Heart left ventricle (tissue), 13 donors: ENCODE data around the gene CRYBG3.

Experiments used
- CTCF ChIP-seq, 12 donors: fragments of 200-600 bp; sonication (generic) in 4 of 12; IDR thresholded peaks; one replicate each; pipeline versions ENCODE4 v1.5.0 to v1.8.0; 2018 to 2022; ENCODE audit warnings: antibody characterized with exemption in 12 of 12, mild to moderate bottlenecking in 5 of 12
- POLR2A ChIP-seq, 2 donors: fragments of 450-650 bp; IDR thresholded peaks; one replicate each; pipeline ENCODE4 v1.6.1; 2017; ENCODE audit warnings: antibody characterized with exemption in 2 of 2, mild to moderate bottlenecking in 2 of 2, moderate library complexity in 2 of 2
- donor health status: ischemic (EF 13 %, LVEDD 7.1; RV severe dilation, severe dysfunction).
- donor health status: DM: no; HTN: yes; CAD: no.
- donor health status: DM: no; HTN: no; CAD: no.
- donor health status: ischemic (EF 25% LVEDD 6.9; RV normal size, moderate dysfunction).
- donor health status: ischemic (EF 25% LVEDD 5.7; RV mildly dilated, moderate dysfunction).
- donor health status: ischemic (EF 35%, LVEDD 5.7; RV mildly dilated, moderate dysfunction).
- donor health status: nonischemic (EF 11% LVEDD 7.7; RV severe dilation, severe dysfunction).
- donor health status: DM: yes; HTN: yes; CAD: no.
- donor health status: PGD.
- donor health status: ischemic (EF 29% LVEDD 5.4; RV normal size, mild dysfunction).
- donor health status: nonischemic (EF 23%, LVEDD 6.1; RV moderate dilation, normal function).

- TF ChIP-seq CTCF (IDR thresholded peaks at IDR 0.05) = no peak
- no peak for TF ChIP-seq POLR2A (IDR thresholded peaks at IDR 0.05)
Observed at GRCh38 chr3:97987306-97987705, 165.5 kb downstream of the CRYBG3 start.
